ENCODE measurements around the gene PPP1R3F. TPM values are rescaled to one million over a fixed set of nuclear protein-coding genes. Genes with fewer than 3 reads are reported as not detected.

The PPP1R3F gene
- total RNA-seq, 1 experiment from 2014 or later: 1.6 TPM

DNA sequence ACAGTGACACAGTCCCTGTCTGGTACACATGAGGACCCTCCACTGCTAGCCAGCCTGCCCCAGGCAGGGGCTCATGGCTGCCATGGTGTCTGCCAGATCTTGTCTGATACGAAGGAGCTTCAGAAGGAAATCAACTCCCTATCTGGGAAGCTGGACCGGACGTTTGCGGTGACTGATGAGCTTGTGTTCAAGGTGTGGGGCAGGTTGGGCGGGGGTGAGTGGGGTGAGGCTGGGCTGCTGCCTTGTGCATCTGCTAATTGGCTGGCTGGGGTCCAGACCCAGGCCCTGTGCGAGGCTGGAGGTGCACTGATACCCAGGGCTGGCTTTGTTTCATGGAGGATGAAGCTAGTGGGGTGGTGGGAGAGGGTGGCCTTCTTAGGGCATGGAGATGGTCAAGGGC is 20.5 kb upstream of the PPP1R3F start:
- CTCF ChIA-PET: no interaction called here
- POLR2A ChIA-PET: no interaction called here

DNA sequence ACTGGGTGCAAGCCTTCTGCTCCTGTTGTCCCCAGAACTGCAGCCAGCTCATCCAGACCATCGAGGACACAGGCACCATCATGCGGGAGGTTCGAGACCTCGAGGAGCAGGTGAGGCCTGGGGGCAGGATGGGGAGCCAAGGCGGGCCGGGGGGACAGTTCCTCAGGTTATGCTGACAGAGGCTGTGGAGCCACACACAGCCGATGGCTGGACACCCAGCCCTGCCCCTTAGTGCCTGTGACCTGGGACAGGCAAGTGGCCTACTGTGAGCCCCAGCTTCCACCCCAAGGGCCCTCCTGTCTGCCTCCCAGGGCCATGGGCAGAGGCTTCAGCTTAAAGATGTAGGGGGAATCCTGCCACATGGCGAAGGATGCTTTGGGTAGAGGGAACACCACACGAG is 20.0 kb upstream of the PPP1R3F start:
- Histone ChIP-seq H3K4me1 (ENCODE audit: control insufficient read depth in 1 of 2, insufficient read depth in 2 of 2, low read length in 2 of 2) (no peaks in the 10 kb centered on the region), H3K9me3 (ENCODE audit: control insufficient read depth in 1 of 2, insufficient read depth in 1 of 2, low read depth in 1 of 2, low read length in 2 of 2) (no peaks in the 10 kb centered on the region), H3K79me2 (ENCODE audit: insufficient read depth, low read length) (no peaks in the 10 kb centered on the region), H3K4me2 (ENCODE audit: low read length) (no peak overlapping the region), H3K36me3 (ENCODE audit: control insufficient read depth in 1 of 2, insufficient read depth in 2 of 2, low read length in 2 of 2) (no peaks in the 10 kb centered on the region), H3K27ac (ENCODE audit: low read depth, low read length) (no peak overlapping the region), H3K27me3 (ENCODE audit: insufficient read depth, low read length) (no peaks in the 10 kb centered on the region), H3K9ac (ENCODE audit: low read length) (no peak overlapping the region), H2AFZ (ENCODE audit: low read depth, low read length, poor library complexity, severe bottlenecking) (no peak overlapping the region), H3K4me3 (replicated peaks in 1 of 2; ENCODE audit: low read depth in 1 of 2, low read length in 2 of 2) (no peak overlapping the region), H3K9me2 (ENCODE audit: insufficient read depth) (no peaks in the 10 kb centered on the region), H4K20me1 (ENCODE audit: insufficient read depth) (no peaks in the 10 kb centered on the region)
- intact Hi-C loops (cut with micrococcal nuclease): no loop called here
- ChIA-PET POLR2A (no interaction called here), CTCF (no interaction called here), RAD21 (ENCODE audit: low non-redundant PET in 1 of 2, low total read pairs in 2 of 2, uncharacterized antibody in 2 of 2, unreplicated experiment in 2 of 2) (no interaction called here)
- DNase-seq (ENCODE audit: low read depth, low spot score) (no peak), ATAC-seq (no peak)
- TF ChIP-seq POLR2AphosphoS5 (IDR thresholded peaks at IDR 0.05; ENCODE audit: low read depth, low read length): no peak
- TF ChIP-seq SRF (IDR thresholded peaks at IDR 0.05; ENCODE audit: low read depth): no peak
- no peak for TF ChIP-seq SP1 (IDR thresholded peaks at IDR 0.05; ENCODE audit: low read depth)
- no peak for TF ChIP-seq EZH2 (IDR thresholded peaks at IDR 0.05)
- no peak for TF ChIP-seq EGR1 (IDR thresholded peaks at IDR 0.05; ENCODE audit: low read depth)
- TF ChIP-seq, protein P1, sequence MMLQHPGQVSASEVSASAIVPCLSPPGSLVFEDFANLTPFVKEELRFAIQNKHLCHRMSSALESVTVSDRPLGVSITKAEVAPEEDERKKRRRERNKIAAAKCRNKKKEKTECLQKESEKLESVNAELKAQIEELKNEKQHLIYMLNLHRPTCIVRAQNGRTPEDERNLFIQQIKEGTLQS (IDR thresholded peaks at IDR 0.05): no peak
- TF ChIP-seq, protein P2, sequence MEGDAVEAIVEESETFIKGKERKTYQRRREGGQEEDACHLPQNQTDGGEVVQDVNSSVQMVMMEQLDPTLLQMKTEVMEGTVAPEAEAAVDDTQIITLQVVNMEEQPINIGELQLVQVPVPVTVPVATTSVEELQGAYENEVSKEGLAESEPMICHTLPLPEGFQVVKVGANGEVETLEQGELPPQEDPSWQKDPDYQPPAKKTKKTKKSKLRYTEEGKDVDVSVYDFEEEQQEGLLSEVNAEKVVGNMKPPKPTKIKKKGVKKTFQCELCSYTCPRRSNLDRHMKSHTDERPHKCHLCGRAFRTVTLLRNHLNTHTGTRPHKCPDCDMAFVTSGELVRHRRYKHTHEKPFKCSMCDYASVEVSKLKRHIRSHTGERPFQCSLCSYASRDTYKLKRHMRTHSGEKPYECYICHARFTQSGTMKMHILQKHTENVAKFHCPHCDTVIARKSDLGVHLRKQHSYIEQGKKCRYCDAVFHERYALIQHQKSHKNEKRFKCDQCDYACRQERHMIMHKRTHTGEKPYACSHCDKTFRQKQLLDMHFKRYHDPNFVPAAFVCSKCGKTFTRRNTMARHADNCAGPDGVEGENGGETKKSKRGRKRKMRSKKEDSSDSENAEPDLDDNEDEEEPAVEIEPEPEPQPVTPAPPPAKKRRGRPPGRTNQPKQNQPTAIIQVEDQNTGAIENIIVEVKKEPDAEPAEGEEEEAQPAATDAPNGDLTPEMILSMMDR (IDR thresholded peaks at IDR 0.05 in 2 of 3, conservative IDR thresholded peaks at IDR 0.05 in 1 of 3; ENCODE audit: borderline replicate concordance in 1 of 3, insufficient read depth in 1 of 3, low read depth in 2 of 3, low read length in 2 of 3): no peak
- TF ChIP-seq ELF1 (IDR thresholded peaks at IDR 0.05; ENCODE audit: borderline replicate concordance, low read depth): no peak
- TF ChIP-seq, protein P3, sequence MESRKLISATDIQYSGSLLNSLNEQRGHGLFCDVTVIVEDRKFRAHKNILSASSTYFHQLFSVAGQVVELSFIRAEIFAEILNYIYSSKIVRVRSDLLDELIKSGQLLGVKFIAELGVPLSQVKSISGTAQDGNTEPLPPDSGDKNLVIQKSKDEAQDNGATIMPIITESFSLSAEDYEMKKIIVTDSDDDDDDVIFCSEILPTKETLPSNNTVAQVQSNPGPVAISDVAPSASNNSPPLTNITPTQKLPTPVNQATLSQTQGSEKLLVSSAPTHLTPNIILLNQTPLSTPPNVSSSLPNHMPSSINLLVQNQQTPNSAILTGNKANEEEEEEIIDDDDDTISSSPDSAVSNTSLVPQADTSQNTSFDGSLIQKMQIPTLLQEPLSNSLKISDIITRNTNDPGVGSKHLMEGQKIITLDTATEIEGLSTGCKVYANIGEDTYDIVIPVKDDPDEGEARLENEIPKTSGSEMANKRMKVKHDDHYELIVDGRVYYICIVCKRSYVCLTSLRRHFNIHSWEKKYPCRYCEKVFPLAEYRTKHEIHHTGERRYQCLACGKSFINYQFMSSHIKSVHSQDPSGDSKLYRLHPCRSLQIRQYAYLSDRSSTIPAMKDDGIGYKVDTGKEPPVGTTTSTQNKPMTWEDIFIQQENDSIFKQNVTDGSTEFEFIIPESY (IDR thresholded peaks at IDR 0.05; ENCODE audit: extremely low read depth, insufficient replicate concordance, low read length): no peak
- TF ChIP-seq ZNF274 (IDR thresholded peaks at IDR 0.05; ENCODE audit: low read depth, low read length): no peak
- TF ChIP-seq POLR2A (IDR thresholded peaks at IDR 0.05; ENCODE audit: borderline replicate concordance, extremely low read depth, insufficient read depth, insufficient read length): no peak
- BruUV-seq (replicated peaks): no TSS peak

More for the DNA sequence above, 20.5 kb upstream of the PPP1R3F start:
- H3K36me3 ChIP-seq (ENCODE audit: control insufficient read depth in 1 of 2, insufficient read depth in 2 of 2, low read length in 2 of 2): no peaks in the 10 kb centered on the region
- no peaks in the 10 kb centered on the region for H3K79me2 ChIP-seq (ENCODE audit: insufficient read depth, low read length)
- intact Hi-C loops (cut with micrococcal nuclease): no loop called here
- H3K27me3 ChIP-seq (ENCODE audit: insufficient read depth, low read length): no peaks in the 10 kb centered on the region
- DNase-seq (ENCODE audit: low read depth, low spot score) (no peak), ATAC-seq (no peak)
- H3K4me2 ChIP-seq (ENCODE audit: low read length): no peak overlapping the region
- no peaks in the 10 kb centered on the region for H3K9me3 ChIP-seq (ENCODE audit: control insufficient read depth in 1 of 2, insufficient read depth in 1 of 2, low read depth in 1 of 2, low read length in 2 of 2)
- no peak overlapping the region for H3K4me3 ChIP-seq (replicated peaks in 1 of 2; ENCODE audit: low read depth in 1 of 2, low read length in 2 of 2)
- RAD21 ChIA-PET (ENCODE audit: low non-redundant PET in 1 of 2, low total read pairs in 2 of 2, uncharacterized antibody in 2 of 2, unreplicated experiment in 2 of 2): no interaction called here
- H4K20me1 ChIP-seq (ENCODE audit: insufficient read depth): no peaks in the 10 kb centered on the region
- BruUV-seq (replicated peaks): no TSS peak
- no peak overlapping the region for H3K27ac ChIP-seq (ENCODE audit: low read depth, low read length)
- H3K9me2 ChIP-seq (ENCODE audit: insufficient read depth): no peaks in the 10 kb centered on the region
- H2AFZ ChIP-seq (ENCODE audit: low read depth, low read length, poor library complexity, severe bottlenecking): no peak overlapping the region
- TF ChIP-seq SP1 (IDR thresholded peaks at IDR 0.05; ENCODE audit: low read depth) (no peak), JUND (IDR thresholded peaks at IDR 0.05) (no peak)
- H3K9ac ChIP-seq (ENCODE audit: low read length): no peak overlapping the region
- no peaks in the 10 kb centered on the region for H3K4me1 ChIP-seq (ENCODE audit: control insufficient read depth in 1 of 2, insufficient read depth in 2 of 2, low read length in 2 of 2)

All from HCT116 (cell line).